GM19463 (cell line): Measurements from ENCODE around the gene TCP11.

ENCODE experiments used
- ATAC-seq: cut with Tn5 transposase; IDR thresholded peaks from one replicate; pipeline ENCODE4 v1.9.1; 2021; ENCODE audit warnings: mild to moderate bottlenecking, moderate library complexity; ENCODE audit not compliant: unreplicated experiment

TCP11 gene

DNA sequence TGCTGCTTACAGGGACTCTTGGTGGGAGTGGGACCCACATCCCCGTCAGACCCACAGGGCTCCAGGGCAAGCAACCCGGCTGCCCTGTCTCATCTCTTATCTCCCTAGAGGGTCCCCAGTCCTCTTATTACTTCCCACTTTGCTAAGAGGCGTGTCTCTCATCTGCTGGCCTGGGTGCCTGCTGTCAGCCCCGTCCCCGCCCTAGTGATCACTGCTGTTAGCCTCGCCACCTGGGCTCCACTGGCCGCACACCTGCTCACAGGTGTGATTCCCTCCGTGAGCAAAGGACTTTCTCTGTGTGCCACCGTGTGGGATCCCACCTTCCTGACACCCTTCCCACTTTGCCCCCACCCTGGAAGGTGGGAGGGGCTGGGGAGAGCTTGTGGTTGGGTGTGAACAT is 57.6 kb downstream of the TCP11 start:
- ATAC-seq = no peak

DNA sequence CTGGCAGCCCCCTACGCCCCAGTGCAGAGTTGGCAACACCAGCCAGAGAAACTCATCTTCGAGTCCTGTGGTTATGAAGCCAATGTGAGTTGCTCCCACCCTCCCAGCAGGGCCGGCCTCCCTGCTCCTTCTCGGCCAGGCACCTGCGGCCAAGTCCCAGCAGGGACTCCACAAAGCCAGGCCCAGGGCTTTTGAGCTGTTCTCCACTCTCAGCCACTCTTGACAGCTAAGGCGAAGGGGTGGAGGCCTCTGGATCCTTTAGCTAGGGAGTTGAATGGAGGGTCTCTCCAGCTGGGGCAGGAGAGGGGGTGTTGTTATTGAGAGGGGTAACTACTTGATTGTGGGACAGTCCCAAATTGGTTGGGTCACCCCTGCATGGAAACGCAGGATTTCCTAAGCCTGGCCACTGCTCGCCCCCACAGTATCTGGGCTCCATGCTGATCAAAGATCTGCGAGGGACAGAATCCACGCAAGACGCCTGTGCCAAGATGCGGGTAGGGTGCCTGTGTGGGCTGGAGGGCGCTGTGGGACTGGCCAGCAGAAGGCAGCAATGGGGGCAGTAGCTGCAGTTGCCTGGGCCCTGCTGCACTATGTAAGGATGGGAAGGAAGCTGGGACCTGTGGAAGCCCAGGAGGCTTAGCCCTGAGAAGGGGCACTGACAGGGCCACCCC is 58.3 kb downstream of the TCP11 start:
- ATAC-seq = no peak

DNA sequence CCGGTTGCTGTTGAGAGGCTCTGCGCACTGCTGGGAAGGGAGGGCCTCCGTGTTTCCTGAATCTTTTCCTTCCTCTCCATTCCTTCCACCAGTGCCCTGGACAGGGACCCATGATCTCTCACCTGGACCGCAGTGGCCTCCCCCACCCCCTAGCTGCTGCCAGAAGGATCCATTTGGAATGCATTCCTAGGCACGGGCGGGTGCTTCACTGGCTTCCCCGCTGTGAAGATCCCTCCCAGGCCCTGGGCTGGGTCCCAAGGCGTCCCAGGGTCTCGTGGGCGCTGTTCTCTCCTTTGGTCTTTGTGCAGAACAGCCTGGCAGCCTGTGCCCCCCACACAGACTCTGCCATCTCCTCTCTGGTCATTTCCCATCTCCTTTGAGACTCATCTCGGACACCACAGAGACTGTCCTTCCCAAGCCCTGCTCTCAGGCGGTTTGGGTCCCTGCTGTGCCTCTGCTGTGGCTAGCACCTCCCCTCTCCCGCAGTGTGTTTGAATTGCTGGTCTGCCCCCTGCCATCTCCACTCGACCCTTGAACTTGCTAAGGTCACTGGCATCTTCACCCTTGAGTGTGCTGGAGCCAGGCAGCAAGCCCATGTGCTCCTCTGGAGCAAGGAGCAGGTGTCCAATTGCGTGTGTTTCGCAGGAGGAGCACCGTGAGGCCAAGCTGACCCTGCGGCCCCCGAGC is 59.0 kb downstream of the TCP11 start:
- no peak for ATAC-seq

DNA sequence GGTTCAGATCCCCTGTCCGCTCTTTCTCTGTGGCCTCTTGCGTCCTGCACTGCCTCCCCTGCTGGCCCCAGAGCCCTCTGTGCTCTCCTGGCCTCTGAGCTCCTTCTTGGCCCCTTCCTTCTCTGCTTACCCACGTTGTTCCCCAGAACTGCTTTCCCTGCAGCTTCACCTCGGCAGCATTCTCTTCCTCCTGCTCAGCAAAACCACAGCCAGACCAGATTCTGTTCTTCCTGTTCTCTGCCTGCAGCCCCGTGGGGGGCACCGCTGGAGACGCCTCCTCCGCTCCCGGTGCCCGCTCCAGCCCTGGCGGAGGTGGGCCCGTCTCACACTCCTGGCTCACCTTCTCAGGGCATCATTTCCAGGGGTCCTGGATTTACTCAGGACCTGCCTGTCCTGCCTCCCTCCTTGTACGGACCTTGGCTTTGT is 59.7 kb downstream of the TCP11 start:
- no peak for ATAC-seq

DNA sequence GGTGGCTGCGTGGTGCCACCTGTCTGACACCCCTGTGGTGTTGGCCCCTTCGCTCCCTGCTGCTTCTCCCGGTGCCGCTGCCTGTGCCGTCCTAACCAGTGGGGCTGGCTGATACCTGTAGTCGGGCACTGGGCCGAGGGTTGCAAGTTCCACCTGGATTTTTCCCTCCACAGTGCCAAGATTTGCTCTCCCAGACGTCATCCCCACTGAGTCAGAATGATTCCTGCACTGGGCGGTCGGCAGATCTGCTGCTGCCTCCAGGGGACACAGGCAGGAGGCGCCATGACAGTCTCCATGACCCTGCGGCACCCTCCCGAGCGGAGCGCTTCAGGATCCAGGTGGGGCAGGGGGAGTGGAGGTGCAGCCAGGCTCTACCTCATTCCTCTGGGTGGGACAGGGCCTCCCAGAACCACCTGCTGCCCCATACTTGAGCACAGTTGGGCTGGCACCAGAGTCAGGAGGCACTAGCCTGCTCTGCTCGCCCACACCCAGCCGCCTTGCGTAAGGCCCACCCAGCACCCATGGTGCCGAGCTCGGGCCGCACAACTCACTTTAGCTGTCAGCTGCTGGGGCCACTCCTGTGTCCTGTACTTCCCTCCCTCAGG is 60.2 kb downstream of the TCP11 start:
- no peak for ATAC-seq

DNA sequence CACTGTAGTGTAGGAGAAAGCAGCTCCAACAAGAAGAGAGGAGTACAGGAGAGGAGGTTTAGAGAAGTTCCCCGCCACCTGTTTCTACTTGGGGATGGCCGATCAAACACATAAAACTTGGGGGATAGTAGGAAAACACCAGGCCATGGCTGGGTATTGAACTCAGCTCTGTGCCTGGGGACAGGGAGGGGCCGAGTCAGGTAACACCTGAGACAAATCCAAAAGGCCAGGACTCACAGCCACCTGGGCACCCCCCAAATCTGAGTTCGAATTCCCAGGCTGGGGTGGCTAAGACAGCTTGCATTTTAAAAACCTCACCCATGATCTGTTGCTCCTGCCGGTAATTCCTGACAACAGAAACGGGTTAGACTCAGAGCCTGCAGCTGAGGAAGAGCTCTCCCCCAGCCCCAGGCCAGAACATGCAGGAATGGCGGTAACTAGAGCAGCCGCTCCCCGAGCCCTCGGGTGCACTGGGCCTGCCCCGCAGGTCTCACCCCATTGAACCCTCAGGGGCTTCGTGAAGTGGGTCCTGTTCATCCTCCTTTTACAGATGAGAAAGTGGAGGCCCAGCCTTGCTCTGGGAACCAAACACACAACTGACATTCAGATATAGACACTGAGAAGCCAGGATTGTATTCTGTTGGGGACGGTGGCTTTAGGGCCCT is 61.0 kb downstream of the TCP11 start:
- ATAC-seq = no peak

DNA sequence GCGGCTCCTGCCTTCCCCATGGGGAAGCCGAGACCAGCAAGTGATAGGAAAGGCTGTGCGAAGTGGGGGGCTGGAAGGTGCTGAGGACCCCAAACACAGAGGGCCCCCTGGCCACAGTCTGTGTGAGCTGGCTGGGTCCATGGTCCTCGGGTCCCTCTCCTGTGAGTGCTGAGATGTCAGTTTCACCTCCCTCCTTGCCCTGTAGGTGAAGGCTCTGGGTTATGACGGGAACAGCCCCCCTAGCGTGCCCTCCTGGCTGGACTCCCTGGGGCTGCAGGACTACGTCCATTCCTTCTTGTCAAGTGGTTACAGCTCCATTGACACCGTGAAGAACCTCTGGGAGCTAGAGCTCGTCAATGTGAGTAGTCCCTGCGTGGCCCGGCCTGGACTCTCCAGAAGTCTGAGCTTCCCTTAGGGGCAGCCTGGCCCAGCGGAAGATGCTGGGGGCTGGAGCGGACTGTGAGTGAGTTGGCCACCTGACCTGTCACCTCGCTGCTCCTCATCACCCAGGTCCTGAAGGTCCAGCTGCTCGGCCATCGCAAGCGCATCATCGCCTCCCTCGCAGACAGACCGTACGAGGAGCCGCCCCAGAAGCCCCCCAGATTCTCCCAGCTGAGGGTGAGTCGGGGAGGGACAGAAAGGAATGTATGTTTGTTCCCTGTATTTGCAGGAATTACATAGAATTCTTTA is 61.7 kb downstream of the TCP11 start:
- no peak for ATAC-seq

DNA sequence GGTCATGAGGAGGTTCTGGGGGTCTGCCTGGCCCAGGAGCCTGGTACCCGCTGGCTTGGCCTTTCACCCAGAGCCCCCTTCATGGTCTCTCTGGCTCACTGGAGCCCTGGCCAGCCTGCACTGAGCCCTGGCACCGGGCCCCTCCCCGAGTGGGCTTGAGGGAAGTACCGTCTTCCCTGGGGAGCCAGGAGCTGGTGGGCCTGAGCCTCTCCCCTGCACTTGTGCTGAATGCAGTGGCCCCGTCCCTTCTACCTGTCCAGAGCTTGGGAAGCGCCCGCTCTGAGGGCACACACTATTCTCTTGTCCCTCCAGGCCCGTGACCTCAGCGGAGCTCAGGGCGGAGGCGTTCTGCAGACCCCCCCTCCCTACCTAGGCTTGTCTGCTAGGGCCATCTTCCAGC is 62.2 kb downstream of the TCP11 start:
- ATAC-seq = no peak

DNA sequence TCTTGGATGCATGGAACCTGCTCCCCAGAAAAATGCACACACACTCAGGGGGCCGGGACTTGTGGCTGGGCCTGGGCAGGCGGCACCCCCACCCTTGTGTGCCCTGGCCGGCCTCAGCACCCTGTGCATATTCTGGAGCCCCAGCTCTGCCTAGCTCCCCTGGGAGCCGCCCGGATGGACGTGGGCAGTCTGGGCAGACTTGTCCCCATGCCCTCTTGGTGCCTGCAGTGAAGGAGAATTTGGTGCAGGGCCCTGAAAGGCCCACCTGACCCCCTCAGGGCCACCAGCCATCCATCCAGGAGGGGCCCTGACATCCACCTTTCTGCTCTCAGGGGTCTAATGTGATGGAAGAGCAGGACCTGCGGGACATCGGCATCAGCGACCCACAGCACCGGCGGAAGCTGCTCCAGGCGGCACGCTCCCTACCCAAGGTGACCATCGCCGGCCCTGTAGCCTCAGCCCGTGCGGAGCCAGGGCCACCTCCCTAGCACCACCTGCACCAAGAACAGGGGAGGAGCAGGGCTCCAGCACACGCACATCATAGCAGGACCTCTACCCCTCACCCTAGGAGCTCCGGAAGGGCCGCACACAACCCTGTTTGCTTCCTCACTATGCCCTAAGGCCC is 62.8 kb downstream of the TCP11 start:
- no peak for ATAC-seq

DNA sequence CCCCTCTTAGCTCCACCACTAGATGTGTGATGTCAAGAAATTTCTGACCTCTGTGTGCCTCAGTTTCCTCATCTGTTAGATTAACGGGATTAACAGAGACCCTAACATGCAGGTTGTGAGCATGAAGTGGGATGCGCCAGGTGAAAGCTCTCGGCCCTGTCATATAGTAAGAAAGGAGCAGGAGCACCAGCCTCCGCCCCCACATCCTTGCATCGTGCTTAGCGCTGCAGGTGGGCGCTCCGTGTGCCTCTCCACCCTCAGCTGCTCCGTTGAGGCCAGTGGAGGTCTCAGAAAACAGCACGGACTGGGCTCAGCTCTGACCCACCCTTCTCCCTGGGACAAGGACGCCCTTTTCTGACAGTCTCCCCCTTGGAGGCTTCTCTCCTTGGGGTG is 63.4 kb downstream of the TCP11 start:
- ATAC-seq = no peak

DNA sequence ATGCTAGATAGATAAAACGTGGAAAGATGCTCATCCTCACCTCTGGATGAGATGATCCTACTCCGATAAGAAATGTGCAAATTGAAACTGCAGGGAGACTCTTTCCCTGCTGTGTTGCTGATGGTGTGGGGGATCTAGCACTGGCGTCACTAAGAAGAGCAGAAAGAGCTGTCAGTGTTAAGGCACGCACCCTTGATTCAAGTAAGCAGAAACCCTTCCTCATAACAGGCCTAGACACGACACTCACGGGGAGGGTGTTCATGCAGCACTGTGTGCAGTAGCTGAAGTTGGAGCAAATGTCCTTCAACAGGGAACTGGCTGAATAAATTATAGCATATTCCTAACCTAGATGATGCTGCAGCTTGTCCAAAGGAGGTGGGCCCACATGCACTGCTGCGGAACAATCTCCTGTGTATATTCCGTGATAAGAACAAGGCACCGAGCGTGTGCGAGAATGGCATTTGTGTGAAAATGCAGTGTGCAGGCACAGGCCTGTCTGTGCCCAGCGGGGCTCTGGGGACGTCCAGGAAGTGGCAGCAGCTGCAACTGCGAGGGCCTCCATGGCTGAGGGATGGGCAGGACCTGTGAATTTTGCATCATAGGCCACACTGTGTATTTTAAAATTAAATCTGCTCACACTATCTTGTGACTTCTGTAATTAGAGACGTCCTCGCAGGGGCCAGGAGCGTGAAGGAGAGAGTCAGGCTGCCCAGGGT is 64.0 kb downstream of the TCP11 start:
- ATAC-seq = no peak

DNA sequence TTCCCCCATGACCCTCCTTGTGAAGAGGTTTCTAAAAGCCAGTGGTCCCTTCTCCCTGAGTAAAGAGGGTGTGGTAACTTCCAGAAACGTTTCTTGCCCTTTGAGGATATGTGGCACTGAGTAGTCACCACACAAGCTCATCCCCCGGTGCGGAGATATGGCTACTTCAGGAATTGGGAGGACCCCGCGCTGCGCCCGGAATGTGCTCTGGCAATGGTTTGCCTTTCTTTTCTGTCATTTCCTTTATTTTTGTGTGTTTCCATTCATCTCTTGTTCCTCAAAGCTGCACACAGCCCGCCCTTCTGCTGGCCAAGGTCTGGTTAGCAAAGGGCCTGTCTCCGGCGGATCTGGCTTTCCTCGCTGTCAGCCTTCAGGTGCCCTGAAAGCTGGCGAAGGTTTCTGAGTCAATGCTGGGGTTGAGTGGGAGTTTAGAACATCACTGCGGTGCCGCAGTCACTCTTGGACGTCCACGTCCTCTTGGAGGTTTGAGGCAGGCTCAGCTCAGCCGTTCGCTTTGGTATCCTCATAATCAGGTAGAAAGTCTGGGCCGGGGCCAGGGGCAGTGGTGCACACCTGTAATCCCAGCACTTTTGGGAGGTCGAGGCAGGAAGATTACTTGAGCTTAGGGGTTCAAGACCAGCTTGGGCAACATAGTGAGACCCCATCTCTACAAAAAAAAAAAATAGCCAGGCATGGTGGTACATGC is 67.2 kb downstream of the TCP11 start:
- no peak for ATAC-seq

DNA sequence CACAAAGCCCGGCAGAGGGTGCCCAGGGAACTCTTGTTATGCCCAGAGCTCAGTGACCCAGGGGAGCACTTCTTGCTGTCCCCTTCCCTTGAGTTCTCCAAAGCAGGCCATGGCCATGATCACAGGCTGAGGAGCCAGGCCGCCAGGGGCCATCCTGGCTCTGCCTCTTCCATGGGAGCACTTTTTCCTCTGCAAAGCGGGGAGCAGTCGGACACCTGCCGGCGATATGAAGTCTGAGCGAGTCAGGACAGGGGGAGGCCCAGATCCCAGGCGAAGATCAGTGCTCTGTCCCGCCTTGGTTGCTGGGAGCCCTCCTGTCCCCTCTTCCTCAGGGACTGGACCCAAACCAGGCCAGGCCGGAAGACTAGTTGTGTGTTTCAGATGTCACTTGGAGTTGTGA is 67.9 kb downstream of the TCP11 start:
- ATAC-seq = no peak

DNA sequence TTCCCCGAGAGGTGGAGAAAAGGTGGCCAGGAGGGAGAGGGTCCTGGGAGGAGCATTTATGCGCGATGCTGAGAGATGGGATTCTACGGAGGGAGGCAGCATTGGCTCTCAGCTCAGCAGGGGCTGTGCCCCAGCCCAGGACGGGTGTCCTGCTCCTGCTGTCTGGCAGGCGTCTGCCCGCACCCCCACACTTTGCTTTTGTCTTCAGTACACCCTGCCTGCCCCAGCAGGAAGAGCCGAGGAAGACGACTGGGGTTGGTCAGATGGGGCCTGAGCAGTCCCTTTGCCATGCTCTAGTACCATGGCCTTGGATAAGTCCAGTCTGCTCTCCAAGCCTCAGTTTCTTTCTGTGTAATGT is 68.5 kb downstream of the TCP11 start:
- ATAC-seq = no peak

DNA sequence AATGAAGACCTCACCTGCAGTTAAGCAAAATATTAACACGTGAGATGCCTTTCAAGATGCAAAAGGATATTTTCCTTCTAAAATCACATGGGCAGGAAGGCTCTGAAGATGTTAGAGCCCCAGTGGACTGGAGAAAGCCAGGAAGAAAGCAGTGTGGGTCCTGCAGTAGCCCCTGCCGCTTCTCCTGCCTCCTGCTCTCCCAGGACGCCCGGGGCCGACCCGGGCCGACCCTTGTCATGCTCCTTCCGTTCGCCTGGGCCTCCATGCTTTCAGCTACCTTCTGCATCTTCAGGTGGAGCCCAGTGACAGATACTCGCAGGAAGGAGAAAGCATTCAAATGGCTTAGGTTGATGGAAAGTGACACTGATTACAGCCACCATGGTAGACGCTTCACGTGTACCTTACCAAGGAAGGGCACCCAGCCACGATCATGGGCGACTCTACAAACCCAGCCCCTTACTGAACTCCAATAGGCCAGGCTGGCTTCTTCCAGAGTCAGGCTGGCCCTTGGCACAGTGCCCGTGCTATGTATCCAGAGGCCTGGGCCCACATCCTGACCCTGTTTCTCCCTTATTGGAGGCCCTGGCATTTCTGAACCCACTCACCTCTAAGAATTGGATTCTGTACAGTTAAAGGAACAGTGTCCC is 69.0 kb downstream of the TCP11 start:
- no peak for ATAC-seq

DNA sequence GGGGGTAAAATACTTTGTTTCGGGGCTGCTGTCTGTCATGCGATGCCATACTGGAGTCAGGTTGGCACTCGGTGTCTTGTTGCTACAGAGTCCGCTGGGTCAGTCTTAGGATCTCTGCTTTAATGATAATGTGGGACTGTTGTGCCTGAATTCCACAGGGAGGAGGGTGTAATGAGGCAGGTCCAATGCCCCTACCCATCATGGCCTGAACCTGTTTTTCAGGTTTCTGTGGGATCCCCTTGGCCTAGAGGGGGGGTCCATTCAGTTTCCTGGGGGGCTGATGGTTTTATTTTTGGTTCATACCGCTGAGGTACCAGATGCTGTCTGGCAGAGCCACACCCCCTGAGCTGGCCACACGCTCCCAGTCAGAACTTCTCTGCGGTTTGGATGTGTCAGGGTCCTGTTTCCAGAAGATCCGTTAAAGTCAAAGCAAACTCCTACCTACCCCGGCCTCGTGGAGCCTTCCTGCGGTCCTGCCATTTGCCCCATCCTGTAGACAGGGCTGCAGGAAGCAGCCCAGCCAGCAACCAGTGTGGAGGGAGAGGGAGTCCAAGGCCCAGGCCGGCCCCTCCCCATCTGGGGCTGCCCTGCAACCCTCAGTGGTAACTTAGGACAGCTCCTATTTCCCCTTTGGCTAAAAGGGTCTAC is 69.7 kb downstream of the TCP11 start:
- no peak for ATAC-seq

DNA sequence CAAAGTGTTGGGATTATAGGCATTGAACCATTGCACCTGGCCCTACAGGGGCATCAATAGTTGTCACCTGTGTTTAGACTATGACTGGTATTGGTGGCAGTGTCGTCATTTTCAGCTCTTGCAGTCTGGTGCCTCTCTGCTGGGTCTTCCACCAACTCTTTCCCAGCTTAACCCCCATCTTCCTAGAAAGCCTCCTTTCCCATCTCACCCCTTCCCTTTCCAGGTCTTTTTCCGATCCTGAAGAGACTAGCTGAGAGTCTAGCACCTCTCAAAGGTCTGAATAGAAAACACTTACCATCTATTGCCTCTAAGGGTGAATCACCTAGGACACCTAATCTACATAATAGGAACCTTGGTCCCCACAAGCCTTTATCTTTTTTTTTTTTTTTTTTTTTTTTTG is 71.0 kb downstream of the TCP11 start:
- no peak for ATAC-seq

DNA sequence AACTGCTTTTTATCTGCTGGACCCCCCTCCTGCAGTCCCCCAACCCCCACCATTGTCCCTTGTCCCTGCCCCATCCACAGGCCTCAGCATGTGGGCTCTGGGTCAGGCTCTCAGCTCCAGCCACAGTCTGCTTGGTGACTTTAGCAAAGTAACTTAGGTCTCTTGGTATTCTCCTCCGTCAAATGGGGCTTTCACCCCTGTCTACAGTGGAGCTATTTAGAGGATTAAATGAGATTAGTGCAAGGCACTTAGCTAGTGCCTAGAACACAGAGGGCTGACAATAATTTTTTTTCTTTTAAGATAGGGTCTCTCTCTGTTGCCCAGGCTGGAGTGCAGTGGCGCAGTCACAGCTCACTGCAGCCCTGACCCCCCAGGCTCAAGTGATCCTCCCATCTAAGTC is 71.9 kb downstream of the TCP11 start:
- ATAC-seq = no peak

DNA sequence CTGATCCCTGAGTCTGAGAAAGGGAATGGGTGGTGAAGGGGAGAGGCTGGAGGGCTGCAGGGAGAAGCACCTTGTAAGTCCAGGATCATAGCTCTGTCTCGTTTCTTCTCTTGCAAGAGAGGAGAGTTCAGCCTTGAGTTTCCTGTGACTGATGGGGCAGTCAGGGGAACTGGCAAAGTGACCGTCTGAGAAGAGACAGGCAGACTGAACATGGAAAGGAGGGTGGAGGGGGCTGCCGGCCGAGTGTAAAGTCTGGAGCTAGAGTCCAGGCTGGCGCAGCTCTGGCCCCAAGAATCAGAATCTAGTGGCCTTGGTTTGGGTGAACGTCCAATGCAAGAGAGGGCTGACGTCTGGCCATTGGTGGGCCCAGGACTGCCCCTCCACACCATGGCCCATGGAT is 72.5 kb downstream of the TCP11 start:
- ATAC-seq = no peak
